Measurements from ENCODE around the gene KCNN1. TPM values are rescaled to one million over a fixed set of nuclear protein-coding genes. Genes with fewer than 3 reads are reported as not detected.

Gene KCNN1
- total and polyA plus RNA-seq, 9 of the 15 experiments (the other 6 are each of a cell fraction or from before 2014, with no cell fraction given): 0.01 to 6.2 (median 0.72) TPM

- no peak for TF ChIP-seq CBX8 (IDR thresholded peaks at IDR 0.05; ENCODE audit: borderline replicate concordance, extremely low read depth, low read depth, low read length, poor library complexity, severe bottlenecking)
- 0 out of 2 replicates have a peak, but pooled peaks have one; percentile 11 for TF ChIP-seq CREM (IDR thresholded peaks at IDR 0.05; ENCODE audit: low read depth)
- no peak for TF ChIP-seq ZNF41 (CRISPR knock-in tag; conservative IDR thresholded peaks at IDR 0.05)
- TF ChIP-seq ZC3H4 (CRISPR knock-in tag; IDR thresholded peaks at IDR 0.05; ENCODE audit: borderline replicate concordance): peak; percentile 31; the same call in 1 of the 2 replicates
- TF ChIP-seq SIN3A (IDR thresholded peaks at IDR 0.05; ENCODE audit: borderline replicate concordance in 2 of 2, control insufficient read depth in 1 of 2, low read depth in 2 of 2, low read length in 2 of 2): 0 out of 4 replicates have a peak, but pooled peaks of 1 of the 2 experiments have one; percentile 39
- TF ChIP-seq VEZF1 (CRISPR knock-in tag; IDR thresholded peaks at IDR 0.05): peak; percentile 29; the same call in 1 of the 2 replicates
- no peak for TF ChIP-seq KLF10 (CRISPR knock-in tag; IDR thresholded peaks at IDR 0.05)
These were observed 23.4 kb upstream of the KCNN1 start (continued) for GRCh38 chr19:17943274-17944221.

All from K562 (cell line).